HUES48 (cell line): Measurements from ENCODE around the gene SPOP.
A peak's percentile ranks its signal among the peaks of the same experiment; 100 is the strongest.
"Not testable (repeated sequence)": the region's sequence is repeated elsewhere in the genome, so short reads cannot be mapped to it uniquely, and the experiment has no call there.

Source experiments
- H3K27ac ChIP-seq: one replicate; pipeline ENCODE4 v1.7.0; 2013; ENCODE audit warnings: low read depth, low read length, inconsistent platforms
- H3K27me3 ChIP-seq: 2 replicates; pipeline ENCODE4 v1.6.1; 2013; ENCODE audit warnings: mild to moderate bottlenecking, low read length; ENCODE audit not compliant: control insufficient read depth, insufficient read depth
- H3K36me3 ChIP-seq: 2 replicates; pipeline ENCODE4 v1.6.1; 2013; ENCODE audit warnings: low read length; ENCODE audit not compliant: control insufficient read depth, insufficient read depth
- H3K4me1 ChIP-seq: 2 replicates; pipeline ENCODE4 v1.6.1; 2013; ENCODE audit warnings: mild to moderate bottlenecking, low read length; ENCODE audit not compliant: control insufficient read depth, insufficient read depth
- H3K4me3 ChIP-seq: 2 replicates; pipeline ENCODE4 v1.5.1; 2013; ENCODE audit warnings: mild to moderate bottlenecking, low read depth, low read length
- H3K9ac ChIP-seq: 2 replicates; pipeline ENCODE4 v1.6.1; 2013; ENCODE audit warnings: mild to moderate bottlenecking, low read depth, low read length, moderate library complexity
- H3K9me3 ChIP-seq: 2 replicates; pipeline ENCODE4 v1.6.1; 2013; ENCODE audit warnings: low read length; ENCODE audit not compliant: control insufficient read depth, insufficient read depth

The SPOP gene

GRCh38 chr17:49571283-49571682 is 106.6 kb downstream of the SPOP start:
- Histone ChIP-seq H3K9ac (no peak overlapping the region), H3K9me3 (no peaks in the 10 kb centered on the region), H3K4me1 (peaks cover 18% of the 10 kb centered on the region), H3K36me3 (no peaks in the 10 kb centered on the region), H3K27me3 (peaks cover 29% of the 10 kb centered on the region), H3K4me3 (no peak overlapping the region), H3K27ac (no peak overlapping the region)

GRCh38 chr17:49570540-49571242 is 107.2 kb downstream of the SPOP start:
- H3K36me3 ChIP-seq, result no peaks in the 10 kb centered on the region
- H3K9me3 ChIP-seq, result no peaks in the 10 kb centered on the region
- no peak overlapping the region; the same call in 1 of the 2 replicates for H3K4me3 ChIP-seq
- no peak overlapping the region for H3K9ac ChIP-seq
- peaks cover 29% of the 10 kb centered on the region for H3K27me3 ChIP-seq
- H3K4me1 ChIP-seq, result peaks cover 18% of the 10 kb centered on the region
- no peak overlapping the region for H3K27ac ChIP-seq

- H3K36me3 ChIP-seq, H3K4me3 ChIP-seq, H3K4me1 ChIP-seq, H3K9me3 ChIP-seq, H3K27ac ChIP-seq, H3K9ac ChIP-seq: not testable (repeated sequence)
- peaks cover 22% of the 10 kb centered on the region for H3K27me3 ChIP-seq
Measured at GRCh38 chr17:49568695-49569047, 109.2 kb downstream of the SPOP start.

DNA sequence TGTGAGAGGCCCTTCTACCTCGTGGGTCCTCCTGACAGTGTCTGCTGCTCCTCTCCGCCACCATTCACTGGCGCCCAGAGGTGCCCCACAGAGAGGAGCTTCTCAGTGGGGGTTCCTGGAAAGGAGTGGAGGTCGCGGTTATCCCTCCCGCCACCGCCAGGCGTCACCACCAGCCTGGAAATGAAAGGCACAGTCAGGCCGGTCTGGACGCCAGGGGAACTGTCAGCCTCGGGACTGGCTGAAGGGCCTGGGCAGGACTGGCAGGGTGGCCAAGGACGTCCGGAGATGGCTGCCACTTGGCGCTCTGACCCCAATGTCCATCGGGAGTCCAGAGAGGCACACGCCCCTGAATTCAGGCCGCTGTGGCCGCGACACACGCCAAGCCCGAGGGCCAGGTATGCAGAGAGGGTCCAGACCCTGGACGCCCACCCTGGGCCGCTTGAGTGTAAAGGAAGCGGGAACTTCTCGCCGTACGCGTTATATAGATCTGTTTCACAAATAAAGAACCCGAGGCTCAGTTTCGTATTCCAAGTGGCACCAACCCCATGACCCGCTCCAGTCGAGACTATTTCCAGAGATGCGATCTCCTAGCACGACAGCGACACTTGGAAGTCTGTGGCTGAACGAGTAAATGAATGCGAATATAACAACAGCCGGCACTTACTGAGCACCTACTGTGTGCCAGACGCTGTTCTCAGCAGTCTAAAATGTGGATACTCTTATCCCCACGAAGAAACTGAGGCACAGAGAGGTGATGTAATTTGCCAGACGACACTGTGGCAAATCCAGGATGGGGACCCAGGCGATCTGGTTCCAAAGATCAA is 109.8 kb downstream of the SPOP start:
- no peak overlapping the region for H3K9ac ChIP-seq
- H3K4me3 ChIP-seq, result peak overlapping the region; percentile 58
- H3K27me3 ChIP-seq, result peaks cover 19% of the 10 kb centered on the region
- H3K27ac ChIP-seq, result no peak overlapping the region
- no peaks in the 10 kb centered on the region for H3K36me3 ChIP-seq
- H3K4me1 ChIP-seq, result no peaks in the 10 kb centered on the region
- H3K9me3 ChIP-seq, result no peaks in the 10 kb centered on the region

DNA sequence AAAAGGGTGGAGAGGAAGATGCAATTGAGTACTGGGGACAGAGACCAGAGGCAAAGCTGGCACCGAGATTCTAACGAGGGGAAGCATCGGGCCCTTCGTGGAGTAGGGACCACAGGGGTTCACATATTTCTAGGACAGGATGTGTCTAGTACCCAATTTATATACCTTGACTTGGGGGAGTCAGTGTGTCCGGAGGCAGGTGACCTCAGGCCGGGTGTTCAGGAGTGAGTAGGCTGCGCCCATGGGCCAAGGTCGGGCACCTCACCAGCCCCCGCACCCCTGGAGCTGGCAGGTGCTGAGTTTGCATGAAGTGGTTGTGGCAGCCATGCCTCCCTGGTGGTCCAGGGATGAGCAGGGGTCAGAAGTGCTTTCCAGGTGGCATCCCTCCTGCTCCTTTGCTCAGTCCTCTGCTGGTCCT is 110.8 kb downstream of the SPOP start:
- Histone ChIP-seq H3K36me3 (no peaks in the 10 kb centered on the region), H3K4me3 (no peak overlapping the region), H3K9me3 (no peaks in the 10 kb centered on the region), H3K4me1 (no peaks in the 10 kb centered on the region), H3K27me3 (peaks cover 17% of the 10 kb centered on the region), H3K9ac (no peak overlapping the region), H3K27ac (no peak overlapping the region)

- H3K9me3 ChIP-seq, result no peaks in the 10 kb centered on the region
- no peak overlapping the region for H3K9ac ChIP-seq
- no peak overlapping the region for H3K4me3 ChIP-seq
- H3K27me3 ChIP-seq, result peaks cover 14% of the 10 kb centered on the region
- no peaks in the 10 kb centered on the region for H3K36me3 ChIP-seq
- no peaks in the 10 kb centered on the region for H3K4me1 ChIP-seq
- no peak overlapping the region for H3K27ac ChIP-seq
Measured at GRCh38 chr17:49566668-49567071, 111.2 kb downstream of the SPOP start.

DNA sequence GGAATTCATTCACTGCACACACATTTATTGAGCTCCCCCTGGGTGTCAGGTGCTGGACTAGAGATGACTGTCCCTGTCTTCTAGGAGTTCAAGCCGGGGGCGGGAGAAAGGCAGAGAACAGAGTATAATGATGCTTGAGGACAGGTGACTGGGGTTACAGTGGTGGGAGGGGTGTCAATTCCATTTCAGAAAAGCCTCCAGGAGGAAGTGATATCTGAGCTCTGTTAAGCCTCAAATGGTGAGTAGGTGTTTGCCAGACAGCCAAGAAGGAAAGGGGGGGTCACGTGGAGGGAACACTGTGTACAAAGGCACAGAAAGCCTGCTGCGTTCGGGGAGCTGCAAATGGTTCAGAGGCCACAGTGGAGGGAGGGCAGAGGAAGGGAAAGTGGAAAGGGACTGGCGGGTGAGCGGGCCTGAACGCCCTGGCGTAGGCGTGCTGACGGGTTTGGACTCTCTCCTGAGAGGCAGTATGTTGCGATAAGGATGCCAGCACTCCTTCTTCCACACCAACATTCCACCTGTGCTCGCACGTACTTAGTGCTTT is 111.9 kb downstream of the SPOP start:
- peaks cover 7% of the 10 kb centered on the region for H3K27me3 ChIP-seq
- no peak overlapping the region for H3K27ac ChIP-seq
- no peaks in the 10 kb centered on the region for H3K4me1 ChIP-seq
- H3K4me3 ChIP-seq, result no peak overlapping the region
- H3K9ac ChIP-seq, result no peak overlapping the region
- no peaks in the 10 kb centered on the region for H3K36me3 ChIP-seq
- H3K9me3 ChIP-seq, result no peaks in the 10 kb centered on the region

- Histone ChIP-seq H3K4me3 (no peak overlapping the region), H3K9me3 (no peaks in the 10 kb centered on the region), H3K4me1 (no peaks in the 10 kb centered on the region), H3K36me3 (no peaks in the 10 kb centered on the region), H3K9ac (no peak overlapping the region), H3K27ac (no peak overlapping the region), H3K27me3 (no peaks in the 10 kb centered on the region)
Measured at GRCh38 chr17:49564638-49565037, 113.3 kb downstream of the SPOP start.

- Histone ChIP-seq H3K4me3 (no peak overlapping the region), H3K27me3 (0 out of 2 replicates have a peak, but pooled peaks cover 8% of the 10 kb centered on the region), H3K4me1 (peaks cover 4% of the 10 kb centered on the region), H3K36me3 (no peaks in the 10 kb centered on the region), H3K9me3 (no peaks in the 10 kb centered on the region), H3K27ac (no peak overlapping the region), H3K9ac (no peak overlapping the region)
Measured at GRCh38 chr17:49557312-49558024, 120.4 kb downstream of the SPOP start.

- Histone ChIP-seq H3K27ac (no peak overlapping the region), H3K4me1 (peaks cover 4% of the 10 kb centered on the region), H3K9me3 (no peaks in the 10 kb centered on the region), H3K9ac (no peak overlapping the region; the same call in 1 of the 2 replicates), H3K36me3 (no peaks in the 10 kb centered on the region), H3K4me3 (peak overlapping the region; percentile 30; the same call in 1 of the 2 replicates), H3K27me3 (0 out of 2 replicates have a peak, but pooled peaks cover 8% of the 10 kb centered on the region)
Measured at GRCh38 chr17:49556223-49556943, 121.5 kb downstream of the SPOP start.
